HUES6 (cell line): ENCODE data around the gene OR4A16.

ENCODE experiments used
- H3K27ac ChIP-seq: 2 replicates; pipeline ENCODE4 v1.7.0; 2013; ENCODE audit warnings: low read depth, mild to moderate bottlenecking, low read length, inconsistent platforms
- H3K27me3 ChIP-seq: 2 replicates; pipeline ENCODE4 v1.6.1; 2013; ENCODE audit warnings: low read length; ENCODE audit not compliant: control insufficient read depth, insufficient read depth
- H3K36me3 ChIP-seq: 2 replicates; pipeline ENCODE4 v1.6.1; 2013; ENCODE audit warnings: low read length; ENCODE audit not compliant: control insufficient read depth, insufficient read depth
- H3K4me1 ChIP-seq: 2 replicates; pipeline ENCODE4 v1.6.1; 2013; ENCODE audit warnings: low read length; ENCODE audit not compliant: control insufficient read depth, insufficient read depth
- H3K4me3 ChIP-seq: 2 replicates; pipeline ENCODE4 v1.5.1; 2013; ENCODE audit warnings: low read depth, low read length
- H3K9ac ChIP-seq: one replicate; pipeline ENCODE4 v1.6.1; 2013; ENCODE audit warnings: mild to moderate bottlenecking, low read length
- H3K9me3 ChIP-seq: 2 replicates; pipeline ENCODE4 v1.6.1; 2013; ENCODE audit warnings: low read depth, low read length; ENCODE audit not compliant: control insufficient read depth, insufficient read depth

OR4A16 gene, protein sequence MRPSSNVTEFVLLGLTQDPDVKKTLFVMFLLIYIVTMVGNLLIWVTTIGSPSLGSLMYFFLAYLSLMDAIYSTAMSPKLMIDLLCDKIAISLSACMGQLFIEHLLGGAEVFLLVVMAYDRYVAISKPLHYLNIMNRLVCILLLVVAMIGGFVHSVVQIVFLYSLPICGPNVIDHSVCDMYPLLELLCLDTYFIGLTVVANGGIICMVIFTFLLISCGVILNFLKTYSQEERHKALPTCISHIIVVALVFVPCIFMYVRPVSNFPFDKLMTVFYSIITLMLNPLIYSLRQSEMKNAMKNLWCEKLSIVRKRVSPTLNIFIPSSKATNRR

GRCh38 chr11:55342901-55343300 lies at the start of gene OR4A16:
Gene OR4A16, plus strand, starts transcription at chr11:55343201. Its CDS starts 0 bp downstream, at chr11:55343201.
- Histone ChIP-seq H3K9ac (no peak within 1 kb of the TSS), H3K4me3 (no peak within 1 kb of the TSS), H3K27ac (no peak within 1 kb of the TSS), H3K9me3 (peaks cover 37% of the 10 kb centered on the region; the same call in 1 of the 2 replicates), H3K27me3 (no peaks in the 10 kb centered on the region), H3K36me3 (no peaks in the 10 kb centered on the region), H3K4me1 (no peaks in the 10 kb centered on the region)

- Histone ChIP-seq H3K27me3 (no peaks in the 10 kb centered on the region), H3K9ac (no peak overlapping the region), H3K36me3 (no peaks in the 10 kb centered on the region), H3K4me1 (no peaks in the 10 kb centered on the region), H3K9me3 (peaks cover 42% of the 10 kb centered on the region; the same call in 1 of the 2 replicates), H3K27ac (no peak overlapping the region), H3K4me3 (no peak overlapping the region)
Measured at GRCh38 chr11:55324500-55324899, 18.5 kb upstream of the OR4A16 start.

GRCh38 chr11:55345306-55345705 lies 2.3 kb downstream of the OR4A16 start:
- no peaks in the 10 kb centered on the region for H3K27me3 ChIP-seq
- H3K9me3 ChIP-seq = peaks cover 44% of the 10 kb centered on the region; the same call in 1 of the 2 replicates
- H3K9ac ChIP-seq = no peak overlapping the region
- H3K27ac ChIP-seq = no peak overlapping the region
- no peak overlapping the region for H3K4me3 ChIP-seq
- H3K36me3 ChIP-seq = no peaks in the 10 kb centered on the region
- no peaks in the 10 kb centered on the region for H3K4me1 ChIP-seq

DNA sequence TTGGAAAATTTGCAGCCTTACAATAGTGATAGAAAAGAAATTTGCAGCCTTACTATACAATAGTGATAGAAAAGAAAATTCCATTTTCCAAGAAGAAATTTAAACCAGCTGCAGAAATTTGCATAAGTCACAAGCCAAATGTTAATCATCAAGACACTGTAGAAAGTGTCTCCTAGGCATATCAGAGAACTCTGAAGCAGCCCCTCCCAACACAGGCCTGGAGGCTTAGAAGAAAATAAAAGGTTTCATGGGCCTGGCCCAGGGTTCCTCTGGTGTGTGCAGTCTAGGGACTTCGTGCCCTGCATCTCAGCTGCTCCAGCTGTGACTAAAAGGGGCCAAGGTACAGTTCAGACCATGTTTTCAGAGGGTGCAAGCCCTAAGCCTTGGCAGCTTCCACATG lies 6.0 kb downstream of the OR4A16 start:
- no peaks in the 10 kb centered on the region for H3K36me3 ChIP-seq
- H3K4me1 ChIP-seq = no peaks in the 10 kb centered on the region
- no peak overlapping the region for H3K4me3 ChIP-seq
- no peak overlapping the region for H3K9ac ChIP-seq
- no peak overlapping the region for H3K27ac ChIP-seq
- H3K27me3 ChIP-seq = no peaks in the 10 kb centered on the region
- peaks cover 40% of the 10 kb centered on the region; the same call in 1 of the 2 replicates for H3K9me3 ChIP-seq

- no peaks in the 10 kb centered on the region for H3K4me1 ChIP-seq
- no peaks in the 10 kb centered on the region for H3K27me3 ChIP-seq
- H3K4me3 ChIP-seq = no peak overlapping the region
- H3K27ac ChIP-seq = no peak overlapping the region
- H3K9me3 ChIP-seq = peaks cover 48% of the 10 kb centered on the region; the same call in 1 of the 2 replicates
- H3K9ac ChIP-seq = no peak overlapping the region
- no peaks in the 10 kb centered on the region for H3K36me3 ChIP-seq
Measured at GRCh38 chr11:55357560-55358184, 14.7 kb downstream of the OR4A16 start.

DNA sequence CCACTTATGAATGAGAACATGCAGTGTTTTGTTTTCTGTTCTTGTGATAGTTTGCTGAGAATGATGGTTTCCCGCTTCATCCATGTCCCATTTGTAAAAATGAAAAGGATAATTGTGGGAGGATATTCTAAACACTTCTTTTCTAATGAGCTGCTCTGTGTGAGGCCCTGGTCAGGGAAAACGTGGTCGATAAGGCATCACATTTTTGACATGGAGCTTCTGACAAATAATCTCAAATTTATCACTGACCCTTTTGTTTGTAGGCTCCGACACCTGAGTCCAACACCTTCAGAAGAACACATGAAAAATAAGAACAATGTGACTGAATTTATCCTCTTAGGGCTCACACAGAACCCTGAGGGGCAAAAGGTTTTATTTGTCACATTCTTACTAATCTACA lies 24.7 kb downstream of the OR4A16 start, which contains the start of gene OR4A15:
TSS of gene OR4A15 (plus strand) at position 301 of the 400 bp plus-strand sequence. CDS start at position 301, 0 bp downstream.
- H3K27ac ChIP-seq = no peak within 1 kb of the TSS
- no peak within 1 kb of the TSS for H3K9ac ChIP-seq
- no peaks in the 10 kb centered on the region for H3K36me3 ChIP-seq
- no peak within 1 kb of the TSS for H3K4me3 ChIP-seq
- no peaks in the 10 kb centered on the region for H3K27me3 ChIP-seq
- H3K4me1 ChIP-seq = no peaks in the 10 kb centered on the region
- peaks cover 42% of the 10 kb centered on the region; the same call in 1 of the 2 replicates for H3K9me3 ChIP-seq
